DMS153 (cell line): ENCODE results near the gene SLC6A15.
A peak's percentile ranks its signal among the peaks of the same experiment; 100 is the strongest.

ENCODE experiments used
- DNase-seq: peaks from one replicate; lab custom pipeline; 2025; lab: John Stamatoyannopoulos, UW

Gene SLC6A15

GRCh38 chr12:84874125-84874824 is 38.3 kb downstream of the SLC6A15 start:
- DNase-seq: peak; percentile 33

- DNase-seq: no peak
These were observed 50.4 kb downstream of the SLC6A15 start for GRCh38 chr12:84862186-84862585.

- DNase-seq: no peak
These were observed 51.9 kb downstream of the SLC6A15 start for GRCh38 chr12:84860718-84861117.

- DNase-seq: no peak
These were observed 53.8 kb downstream of the SLC6A15 start for GRCh38 chr12:84858796-84859195.

- no peak for DNase-seq
These were observed 54.9 kb downstream of the SLC6A15 start for GRCh38 chr12:84857525-84858208.

- no peak for DNase-seq
These were observed 56.3 kb downstream of the SLC6A15 start for GRCh38 chr12:84856156-84856900.

GRCh38 chr12:84843593-84844144 is 68.9 kb downstream of the SLC6A15 start:
- no peak for DNase-seq

- DNase-seq: peak; percentile 5
These were observed 70.1 kb downstream of the SLC6A15 start for GRCh38 chr12:84842406-84843013.

- no peak for DNase-seq
These were observed 71.0 kb downstream of the SLC6A15 start for GRCh38 chr12:84841591-84841990.

- DNase-seq: no peak
These were observed 72.2 kb downstream of the SLC6A15 start for GRCh38 chr12:84840356-84840755.

- DNase-seq: no peak
These were observed 85.7 kb downstream of the SLC6A15 start for GRCh38 chr12:84826925-84827324.

GRCh38 chr12:84825149-84825548 is 87.5 kb downstream of the SLC6A15 start:
- DNase-seq: no peak

- no peak for DNase-seq
These were observed 90.1 kb downstream of the SLC6A15 start for GRCh38 chr12:84822525-84822924.

GRCh38 chr12:84816916-84817695 is 95.5 kb downstream of the SLC6A15 start:
- no peak for DNase-seq

GRCh38 chr12:84814664-84815245 is 97.8 kb downstream of the SLC6A15 start:
- DNase-seq: no peak

- DNase-seq: no peak
These were observed 98.6 kb downstream of the SLC6A15 start for GRCh38 chr12:84813780-84814663.

- no peak for DNase-seq
These were observed 101.3 kb downstream of the SLC6A15 start for GRCh38 chr12:84811291-84811690.

- no peak for DNase-seq
These were observed 102.0 kb downstream of the SLC6A15 start for GRCh38 chr12:84810611-84811010.
